A549 (cell line): ENCODE results near the gene CARMIL1.

ENCODE experiments used
- CEBPB ChIP-seq, 2 experiments: fragments of >200 bp in 1 of 2; sonication (Bioruptor Twin) in 1 of 2; formaldehyde crosslinking in 1 of 2; IDR thresholded peaks; 2 replicates each; pipeline ENCODE4 v1.6.1; 2012 to 2016
- KDM1A ChIP-seq: fragments of 200-600 bp; sonication (generic); IDR thresholded peaks from 2 replicates; pipeline ENCODE4 v1.6.1; 2016; ENCODE audit warnings: low read depth, mild to moderate bottlenecking
- MAFK ChIP-seq: fragments of 450-650 bp; IDR thresholded peaks from 2 replicates; pipeline ENCODE4 v1.6.1; 2014; ENCODE audit not compliant: partially characterized antibody
- POLR2A ChIP-seq: IDR thresholded peaks from 2 replicates; pipeline ENCODE4 v1.6.1; 2012; ENCODE audit warnings: mild to moderate bottlenecking, low read length
- RFX5 ChIP-seq: fragments of 450-650 bp; IDR thresholded peaks from 2 replicates; pipeline ENCODE4 v1.7.1; 2014; ENCODE audit warnings: antibody characterized with exemption, mild to moderate bottlenecking, moderate library complexity
- SMC3 ChIP-seq: fragments of >200 bp; sonication (Bioruptor Twin); formaldehyde crosslinking; IDR thresholded peaks from 3 replicates; pipeline ENCODE4 v1.6.1; 2018; ENCODE audit warnings: inconsistent platforms
- TF ChIP-seq, protein P1 (sequence below): fragments of >200 bp; sonication (Bioruptor Twin); formaldehyde crosslinking; IDR thresholded peaks from 3 replicates; pipeline ENCODE4 v1.5.1; 2016
- TF ChIP-seq, protein P2 (sequence below): fragments of 150-350 bp; IDR thresholded peaks from 2 replicates; pipeline ENCODE4 v1.6.1; 2014; ENCODE audit warnings: low read depth, mild to moderate bottlenecking, low read length
- TF ChIP-seq, protein P3 (sequence below): IDR thresholded peaks from 2 replicates; pipeline ENCODE4 v1.6.1; 2012; ENCODE audit warnings: low read depth, borderline replicate concordance

DNA sequence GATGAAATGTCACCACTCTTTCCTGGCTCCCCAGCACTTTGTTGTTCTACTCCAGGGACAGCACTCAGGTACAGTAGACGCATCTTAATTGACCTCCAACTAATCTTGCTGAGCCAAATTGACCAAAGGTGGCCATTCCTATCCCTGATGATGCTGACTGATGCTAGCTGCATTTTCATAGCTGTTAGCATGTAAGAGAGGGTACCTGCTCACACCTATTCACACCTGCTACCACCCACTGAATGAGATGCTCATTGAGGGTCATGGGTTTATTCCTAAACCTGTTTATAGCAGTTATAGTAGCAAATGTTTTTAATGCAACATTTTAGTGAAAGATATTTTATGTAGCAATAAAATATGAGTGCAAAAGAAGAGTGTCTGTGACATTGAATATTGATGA lies 145.1 kb downstream of the CARMIL1 start:
- TF ChIP-seq, protein P1, sequence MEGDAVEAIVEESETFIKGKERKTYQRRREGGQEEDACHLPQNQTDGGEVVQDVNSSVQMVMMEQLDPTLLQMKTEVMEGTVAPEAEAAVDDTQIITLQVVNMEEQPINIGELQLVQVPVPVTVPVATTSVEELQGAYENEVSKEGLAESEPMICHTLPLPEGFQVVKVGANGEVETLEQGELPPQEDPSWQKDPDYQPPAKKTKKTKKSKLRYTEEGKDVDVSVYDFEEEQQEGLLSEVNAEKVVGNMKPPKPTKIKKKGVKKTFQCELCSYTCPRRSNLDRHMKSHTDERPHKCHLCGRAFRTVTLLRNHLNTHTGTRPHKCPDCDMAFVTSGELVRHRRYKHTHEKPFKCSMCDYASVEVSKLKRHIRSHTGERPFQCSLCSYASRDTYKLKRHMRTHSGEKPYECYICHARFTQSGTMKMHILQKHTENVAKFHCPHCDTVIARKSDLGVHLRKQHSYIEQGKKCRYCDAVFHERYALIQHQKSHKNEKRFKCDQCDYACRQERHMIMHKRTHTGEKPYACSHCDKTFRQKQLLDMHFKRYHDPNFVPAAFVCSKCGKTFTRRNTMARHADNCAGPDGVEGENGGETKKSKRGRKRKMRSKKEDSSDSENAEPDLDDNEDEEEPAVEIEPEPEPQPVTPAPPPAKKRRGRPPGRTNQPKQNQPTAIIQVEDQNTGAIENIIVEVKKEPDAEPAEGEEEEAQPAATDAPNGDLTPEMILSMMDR: no peak
- TF ChIP-seq, protein P2, sequence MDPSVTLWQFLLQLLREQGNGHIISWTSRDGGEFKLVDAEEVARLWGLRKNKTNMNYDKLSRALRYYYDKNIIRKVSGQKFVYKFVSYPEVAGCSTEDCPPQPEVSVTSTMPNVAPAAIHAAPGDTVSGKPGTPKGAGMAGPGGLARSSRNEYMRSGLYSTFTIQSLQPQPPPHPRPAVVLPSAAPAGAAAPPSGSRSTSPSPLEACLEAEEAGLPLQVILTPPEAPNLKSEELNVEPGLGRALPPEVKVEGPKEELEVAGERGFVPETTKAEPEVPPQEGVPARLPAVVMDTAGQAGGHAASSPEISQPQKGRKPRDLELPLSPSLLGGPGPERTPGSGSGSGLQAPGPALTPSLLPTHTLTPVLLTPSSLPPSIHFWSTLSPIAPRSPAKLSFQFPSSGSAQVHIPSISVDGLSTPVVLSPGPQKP: no peak
- TF ChIP-seq MAFK: no peak
- no peak for TF ChIP-seq SMC3
- no peak for TF ChIP-seq KDM1A
- no peak for TF ChIP-seq CEBPB (IDR thresholded peaks at IDR 0.05)
- TF ChIP-seq, protein P3, sequence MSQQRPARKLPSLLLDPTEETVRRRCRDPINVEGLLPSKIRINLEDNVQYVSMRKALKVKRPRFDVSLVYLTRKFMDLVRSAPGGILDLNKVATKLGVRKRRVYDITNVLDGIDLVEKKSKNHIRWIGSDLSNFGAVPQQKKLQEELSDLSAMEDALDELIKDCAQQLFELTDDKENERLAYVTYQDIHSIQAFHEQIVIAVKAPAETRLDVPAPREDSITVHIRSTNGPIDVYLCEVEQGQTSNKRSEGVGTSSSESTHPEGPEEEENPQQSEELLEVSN: no peak
- no peak for TF ChIP-seq POLR2A
- TF ChIP-seq RFX5: no peak
